Endothelial cell of umbilical vein (primary cell): ENCODE measurements around the gene CLIP3.

Source experiments
- CTCF ChIP-seq, 2 donors: IDR thresholded peaks; 1 replicate in 1 of 2; 2 replicates in 1 of 2; pipeline ENCODE4 v1.5.1; 2011; ENCODE audit warnings: low read length in 2 of 2, mild to moderate bottlenecking in 2 of 2, moderate library complexity in 2 of 2, control low read depth in 1 of 2, inconsistent platforms in 1 of 2, low read depth in 1 of 2; ENCODE audit not compliant: insufficient read depth in 1 of 2; ENCODE audit errors: extremely low read depth in 1 of 2
- EZH2 ChIP-seq: IDR thresholded peaks from 2 replicates; pipeline ENCODE4 v1.6.1; 2012; ENCODE audit warnings: borderline replicate concordance, low read depth, mild to moderate bottlenecking, moderate library complexity, low read length, inconsistent platforms; ENCODE audit not compliant: severe bottlenecking
- POLR2AphosphoS5 ChIP-seq: IDR thresholded peaks from 2 replicates; pipeline ENCODE4 v1.6.1; 2012; ENCODE audit warnings: low read depth, mild to moderate bottlenecking, control low read depth, low read length, moderate library complexity; ENCODE audit not compliant: insufficient read depth

GRCh38 chr19:35978271-35978670 lies 54.4 kb downstream of the CLIP3 start:
- no peak for TF ChIP-seq EZH2
- TF ChIP-seq CTCF (IDR thresholded peaks at IDR 0.05; ENCODE audit: extremely low read depth in 1 of 2, insufficient read depth in 1 of 2, low read depth in 1 of 2, low read length in 2 of 2), result no peak
- TF ChIP-seq POLR2AphosphoS5, result no peak
